ENCODE results near the gene REPS2. TPM values are rescaled to one million over a fixed set of nuclear protein-coding genes. Genes with fewer than 3 reads are reported as not detected.
"Not testable (repeated sequence)": the region's sequence is repeated elsewhere in the genome, so short reads cannot be mapped to it uniquely, and the experiment has no call there.

The REPS2 gene
- 1.7 and 3.7 TPM in 2 replicates for total RNA-seq (2014; rRNA removed)
- 0.47 TPM for polyA plus RNA-seq (2012)

- DNase-seq (ENCODE audit: low read depth) = peak; percentile 36
Observed at GRCh38 chrX:16946361-16946964, at the start of gene REPS2. REPS2 (plus strand) TSS chrX:16946658; CDS start chrX:16946862, 204 bp downstream.

GRCh38 chrX:16897445-16897844, 49.0 kb upstream of the REPS2 start:
- DNase-seq (ENCODE audit: low read depth) = no peak

GRCh38 chrX:16903274-16904022, 43.0 kb upstream of the REPS2 start:
- DNase-seq (ENCODE audit: low read depth) = no peak

- DNase-seq (ENCODE audit: low read depth) = no peak
Observed at GRCh38 chrX:16910376-16910775, 36.1 kb upstream of the REPS2 start.

GRCh38 chrX:16914058-16914457, 32.4 kb upstream of the REPS2 start:
- DNase-seq (ENCODE audit: low read depth) = no peak

- no peak for DNase-seq (ENCODE audit: low read depth)
Observed at GRCh38 chrX:16916561-16916960, 29.9 kb upstream of the REPS2 start.

- DNase-seq (ENCODE audit: low read depth) = no peak
Observed at GRCh38 chrX:16917120-16917519, 29.3 kb upstream of the REPS2 start.

GRCh38 chrX:16918979-16919378, 27.5 kb upstream of the REPS2 start:
- no peak for DNase-seq (ENCODE audit: low read depth)

GRCh38 chrX:16920075-16920474, 26.4 kb upstream of the REPS2 start:
- DNase-seq (ENCODE audit: low read depth) = no peak

GRCh38 chrX:16923157-16923556, 23.3 kb upstream of the REPS2 start:
- no peak for DNase-seq (ENCODE audit: low read depth)

GRCh38 chrX:16924631-16925480, 21.6 kb upstream of the REPS2 start:
- no peak for DNase-seq (ENCODE audit: low read depth)

GRCh38 chrX:16930392-16930791, 16.1 kb upstream of the REPS2 start:
- DNase-seq (ENCODE audit: low read depth) = no peak

GRCh38 chrX:16931371-16931770, 15.1 kb upstream of the REPS2 start:
- DNase-seq (ENCODE audit: low read depth) = no peak

GRCh38 chrX:16931855-16932575, 14.4 kb upstream of the REPS2 start:
- no peak for DNase-seq (ENCODE audit: low read depth)

GRCh38 chrX:16934185-16934584, 12.3 kb upstream of the REPS2 start:
- no peak for DNase-seq (ENCODE audit: low read depth)

GRCh38 chrX:16946971-16947562, 609 bp downstream of the REPS2 start:
- DNase-seq (ENCODE audit: low read depth) = no peak

GRCh38 chrX:16950423-16950822, 4.0 kb downstream of the REPS2 start:
- no peak for DNase-seq (ENCODE audit: low read depth)

GRCh38 chrX:16953606-16954211, 7.3 kb downstream of the REPS2 start:
- DNase-seq (ENCODE audit: low read depth) = no peak

GRCh38 chrX:16957751-16958150, 11.3 kb downstream of the REPS2 start:
- no peak for DNase-seq (ENCODE audit: low read depth)

- DNase-seq (ENCODE audit: low read depth) = no peak
Observed at GRCh38 chrX:16958356-16958755, 11.9 kb downstream of the REPS2 start.

GRCh38 chrX:16962661-16963060, 16.2 kb downstream of the REPS2 start:
- not testable (repeated sequence) for DNase-seq (ENCODE audit: low read depth)
